LoVo (cell line): ENCODE measurements around the gene UQCRFS1.

Experiments used
- DNase-seq: peaks from one replicate; pipeline ENCODE4 v3.0.0-alpha.2; 2016; ENCODE audit warnings: low spot score

UQCRFS1 gene

GRCh38 chr19:29155683-29156082 is 57.3 kb downstream of the UQCRFS1 start:
- DNase-seq, result no peak
